Mesothelial cell of epicardium (in vitro differentiated cells): ENCODE results near the gene UBE2E3. TPM values are rescaled to one million over a fixed set of nuclear protein-coding genes. Genes with fewer than 3 reads are reported as not detected.

Experiments
- DNase-seq, 2 experiments: peaks; one replicate each; pipeline ENCODE4 v3.0.0; 2021; ENCODE audit warnings: low spot score in 2 of 2; ENCODE audit not compliant: unreplicated experiment in 2 of 2
- H3K27ac Mint-ChIP-seq: 2 replicates; pipeline ENCODE4 v1.8.0; 2021; ENCODE audit warnings: mixed read lengths
- H3K27me3 Mint-ChIP-seq: 2 replicates; pipeline ENCODE4 v1.8.0; 2021; ENCODE audit warnings: low read depth, mixed read lengths
- H3K36me3 Mint-ChIP-seq: 2 replicates; pipeline ENCODE4 v1.8.0; 2021; ENCODE audit warnings: mixed read lengths
- H3K4me1 Mint-ChIP-seq: 2 replicates; pipeline ENCODE4 v1.8.0; 2021; ENCODE audit warnings: mixed read lengths
- H3K4me3 Mint-ChIP-seq: 2 replicates; pipeline ENCODE4 v1.8.0; 2021; ENCODE audit warnings: mild to moderate bottlenecking, moderate library complexity, mixed read lengths
- H3K9me3 Mint-ChIP-seq: 2 replicates; pipeline ENCODE4 v1.8.0; 2021; ENCODE audit warnings: mixed read lengths
- total RNA-seq: library from RNA; stranded (reverse); gene quantifications from 3 replicates; pipeline ENCODE4 v1.2.1, GENCODE V29; 2021
- TF ChIP-seq, protein P1 (sequence below): fragments of 200-600 bp; sonication (generic); IDR thresholded peaks from one replicate; pipeline ENCODE4 v1.5.0; 2021; ENCODE audit warnings: antibody characterized with exemption; ENCODE audit not compliant: unreplicated experiment

Gene UBE2E3
- total RNA-seq, 1 donor from 2014 or later, result 112 TPM

DNA sequence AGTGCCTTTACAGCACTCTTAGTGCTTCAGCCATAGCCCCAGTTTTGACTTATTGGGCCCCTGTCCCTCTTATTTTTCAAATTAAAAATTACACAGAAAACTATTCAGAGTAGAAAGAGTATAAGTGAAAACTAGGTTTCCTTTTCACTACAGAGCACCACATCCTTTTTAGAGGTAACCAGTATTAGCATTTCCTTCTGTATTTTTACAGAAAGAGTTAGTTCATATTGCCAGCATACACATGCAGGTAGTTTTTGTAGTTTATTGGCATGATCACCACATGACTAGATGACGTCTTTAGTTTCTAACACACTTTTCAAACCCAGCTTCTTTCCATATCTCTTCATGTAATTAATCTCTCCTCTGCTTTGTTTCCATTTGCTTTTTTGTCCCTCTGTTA, 66.4 kb downstream of the UBE2E3 start:
- Mint-ChIP-seq H3K27me3 (no peaks in the 10 kb centered on the region), H3K27ac (no peak overlapping the region), H3K4me3 (no peak overlapping the region), H3K36me3 (no peaks in the 10 kb centered on the region), H3K9me3 (no peaks in the 10 kb centered on the region), H3K4me1 (no peaks in the 10 kb centered on the region)
- TF ChIP-seq, protein P1, sequence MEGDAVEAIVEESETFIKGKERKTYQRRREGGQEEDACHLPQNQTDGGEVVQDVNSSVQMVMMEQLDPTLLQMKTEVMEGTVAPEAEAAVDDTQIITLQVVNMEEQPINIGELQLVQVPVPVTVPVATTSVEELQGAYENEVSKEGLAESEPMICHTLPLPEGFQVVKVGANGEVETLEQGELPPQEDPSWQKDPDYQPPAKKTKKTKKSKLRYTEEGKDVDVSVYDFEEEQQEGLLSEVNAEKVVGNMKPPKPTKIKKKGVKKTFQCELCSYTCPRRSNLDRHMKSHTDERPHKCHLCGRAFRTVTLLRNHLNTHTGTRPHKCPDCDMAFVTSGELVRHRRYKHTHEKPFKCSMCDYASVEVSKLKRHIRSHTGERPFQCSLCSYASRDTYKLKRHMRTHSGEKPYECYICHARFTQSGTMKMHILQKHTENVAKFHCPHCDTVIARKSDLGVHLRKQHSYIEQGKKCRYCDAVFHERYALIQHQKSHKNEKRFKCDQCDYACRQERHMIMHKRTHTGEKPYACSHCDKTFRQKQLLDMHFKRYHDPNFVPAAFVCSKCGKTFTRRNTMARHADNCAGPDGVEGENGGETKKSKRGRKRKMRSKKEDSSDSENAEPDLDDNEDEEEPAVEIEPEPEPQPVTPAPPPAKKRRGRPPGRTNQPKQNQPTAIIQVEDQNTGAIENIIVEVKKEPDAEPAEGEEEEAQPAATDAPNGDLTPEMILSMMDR, result no peak
- DNase-seq, result no peak

DNA sequence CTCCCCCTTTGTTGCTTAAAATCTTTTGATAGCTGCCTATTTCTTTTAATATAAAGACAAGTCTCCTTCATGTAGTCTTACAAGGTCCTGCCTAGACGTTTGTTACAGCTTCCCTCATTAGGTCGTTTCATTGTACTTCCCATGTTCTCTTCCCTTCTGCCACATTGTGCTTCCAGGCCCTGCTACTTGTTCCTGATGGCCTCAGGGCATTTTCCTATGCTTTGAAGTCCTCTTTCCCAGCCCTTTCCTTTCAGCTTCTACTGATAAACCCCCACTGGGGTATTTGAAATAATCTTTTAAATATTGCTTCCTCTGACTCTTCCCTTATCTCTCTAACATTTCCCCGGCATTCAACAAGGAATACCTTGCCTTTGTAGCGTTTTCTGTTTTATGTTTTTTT, 67.4 kb downstream of the UBE2E3 start:
- DNase-seq, result no peak
- Mint-ChIP-seq H3K36me3 (no peaks in the 10 kb centered on the region), H3K9me3 (no peaks in the 10 kb centered on the region), H3K27me3 (no peaks in the 10 kb centered on the region), H3K4me3 (no peak overlapping the region), H3K27ac (no peak overlapping the region), H3K4me1 (peaks cover 3% of the 10 kb centered on the region)
- TF ChIP-seq, protein P1, result no peak

DNA sequence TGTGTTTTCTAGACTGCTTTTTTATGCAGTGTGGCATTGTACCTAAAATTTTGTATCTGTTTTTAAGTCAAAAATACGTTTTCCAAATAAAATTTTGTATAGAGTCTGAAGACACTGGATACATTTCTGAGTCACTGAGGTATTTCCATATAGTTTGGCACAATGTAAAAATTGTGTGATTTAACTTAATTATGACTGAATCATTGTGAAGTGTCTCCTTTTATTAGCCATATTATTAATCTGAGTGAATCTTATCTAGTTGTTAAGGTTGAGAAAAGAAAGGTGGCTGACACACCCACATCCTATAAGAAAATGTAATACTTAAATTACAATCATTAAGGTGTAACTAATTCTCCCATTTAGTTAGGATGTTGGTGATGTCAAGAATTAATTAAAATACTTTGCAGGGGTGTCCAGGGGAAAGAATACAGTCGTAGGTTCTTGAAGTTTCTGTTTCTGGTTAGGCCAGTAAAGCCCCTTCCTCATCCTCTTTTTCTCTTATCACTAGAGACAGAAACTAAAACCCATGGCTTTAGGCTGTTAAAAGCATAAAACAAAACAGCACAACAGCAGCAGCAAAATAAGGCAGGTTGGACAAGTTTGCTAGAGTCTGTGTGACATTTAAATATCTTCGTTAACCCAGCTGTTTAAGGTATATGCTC, 71.6 kb downstream of the UBE2E3 start:
- Mint-ChIP-seq H3K4me1 (peaks cover 3% of the 10 kb centered on the region), H3K27ac (no peak overlapping the region), H3K27me3 (no peaks in the 10 kb centered on the region), H3K36me3 (peaks cover 21% of the 10 kb centered on the region), H3K9me3 (peaks cover 23% of the 10 kb centered on the region), H3K4me3 (no peak overlapping the region)
- TF ChIP-seq, protein P1, result no peak
- DNase-seq, result no peak

DNA sequence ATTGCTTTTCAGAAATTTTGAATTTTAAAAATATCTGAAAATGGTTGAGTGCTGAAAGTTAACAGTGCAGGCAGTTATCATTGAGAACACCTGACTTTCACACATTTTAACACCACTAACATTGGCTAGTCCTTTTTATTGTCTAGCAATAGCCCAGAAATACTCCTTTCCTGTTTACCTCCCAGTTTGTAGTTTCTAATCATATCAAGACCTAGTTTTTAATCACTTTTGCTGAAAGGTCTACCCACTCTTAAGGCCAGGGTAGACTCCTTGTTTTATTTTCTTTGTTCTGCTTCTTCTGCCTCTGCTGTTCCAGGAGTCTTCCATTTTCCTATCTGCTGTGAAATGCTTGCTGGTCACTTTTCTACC, 72.1 kb downstream of the UBE2E3 start:
- TF ChIP-seq, protein P1, result no peak
- no peak overlapping the region for H3K4me3 Mint-ChIP-seq
- H3K9me3 Mint-ChIP-seq, result peaks cover 27% of the 10 kb centered on the region
- peaks cover 3% of the 10 kb centered on the region for H3K4me1 Mint-ChIP-seq
- no peak overlapping the region for H3K27ac Mint-ChIP-seq
- peaks cover 21% of the 10 kb centered on the region for H3K36me3 Mint-ChIP-seq
- H3K27me3 Mint-ChIP-seq, result no peaks in the 10 kb centered on the region
- no peak for DNase-seq

DNA sequence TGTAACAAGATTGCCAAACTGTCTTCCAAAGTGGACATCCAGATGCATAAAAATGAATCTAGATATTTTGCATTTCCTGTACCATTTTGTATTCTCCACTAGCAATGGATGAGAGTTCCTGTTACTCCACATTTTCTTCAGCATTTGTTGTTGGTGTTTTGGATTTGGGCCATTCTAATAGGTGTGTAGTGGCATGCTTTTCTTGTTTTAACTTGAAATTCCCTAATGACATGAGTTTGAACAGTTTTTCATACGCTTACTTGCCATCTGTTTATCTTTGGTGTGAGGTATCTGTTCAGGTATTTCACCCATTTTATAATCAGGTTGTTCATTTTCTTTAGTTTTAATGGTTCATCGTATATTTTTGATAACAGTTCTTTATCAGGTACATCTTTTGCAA, 73.9 kb downstream of the UBE2E3 start:
- TF ChIP-seq, protein P1, result no peak
- Mint-ChIP-seq H3K4me3 (no peak overlapping the region), H3K4me1 (peaks cover 3% of the 10 kb centered on the region), H3K27me3 (no peaks in the 10 kb centered on the region), H3K27ac (no peak overlapping the region), H3K36me3 (peaks cover 21% of the 10 kb centered on the region), H3K9me3 (peaks cover 27% of the 10 kb centered on the region)
- no peak for DNase-seq

DNA sequence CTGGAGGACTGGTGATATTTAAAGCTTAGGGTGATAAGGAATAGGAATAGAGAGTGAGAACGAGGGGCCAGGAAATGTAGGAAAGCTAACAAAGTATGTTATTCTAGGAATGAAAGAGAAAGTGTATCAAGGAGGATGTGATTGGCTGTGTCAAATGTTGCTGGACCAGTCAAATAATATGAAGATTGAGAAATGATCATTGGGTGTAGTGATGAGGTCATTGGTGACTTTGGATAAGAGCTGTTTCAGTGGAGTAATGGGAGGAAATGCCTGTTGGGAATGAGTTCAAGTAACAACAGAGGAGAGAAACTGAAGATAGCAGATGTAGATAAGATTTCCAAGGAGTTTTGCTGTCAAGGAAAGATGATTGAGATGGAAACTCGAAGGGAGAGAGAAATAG, 74.4 kb downstream of the UBE2E3 start:
- Mint-ChIP-seq H3K9me3 (peaks cover 27% of the 10 kb centered on the region), H3K27me3 (no peaks in the 10 kb centered on the region), H3K27ac (no peak overlapping the region), H3K36me3 (peaks cover 21% of the 10 kb centered on the region), H3K4me3 (no peak overlapping the region), H3K4me1 (peaks cover 3% of the 10 kb centered on the region)
- TF ChIP-seq, protein P1, result no peak
- no peak for DNase-seq
